H1 (cell line): ENCODE data around the gene TCF7L2. TPM values are rescaled to one million over a fixed set of nuclear protein-coding genes. Genes with fewer than 3 reads are reported as not detected.

ENCODE experiments used
- CTCF ChIA-PET: fragments of 300-600 bp; sonication (Branson Sonifier 250); formaldehyde crosslinking; loops from one replicate; lab custom pipeline; 2021; ENCODE audit not compliant: partially characterized antibody; lab: Charles Lee
- POLR2A ChIA-PET: fragments of 300-600 bp; sonication (Branson Sonifier 250); formaldehyde crosslinking; loops from one replicate; lab custom pipeline; 2021; ENCODE audit warnings: inconsistent platforms; ENCODE audit not compliant: partially characterized antibody; lab: Charles Lee
- DNase-seq, 2 experiments: peaks; one replicate each; pipeline versions ENCODE4 v3.0.0 to v3.0.0-alpha.2; 2010 to 2022; ENCODE audit warnings: low spot score in 2 of 2, low read depth in 1 of 2, mixed read lengths in 1 of 2
- FAIRE-seq: peaks from 2 replicates; lab custom pipeline; 2011; peaks lifted over from hg19 to GRCh38; lab: Jason Lieb, UNC
- H2AFZ ChIP-seq: 2 replicates; pipeline ENCODE4 v1.8.1; 2012; ENCODE audit warnings: low read length, inconsistent platforms
- H2AK5ac ChIP-seq: 2 replicates; pipeline ENCODE4 v1.6.1; 2013; ENCODE audit warnings: low read depth, low read length
- H2BK120ac ChIP-seq: replicated peaks from 2 replicates; pipeline ENCODE3; 2013; ENCODE audit warnings: low read depth, low read length, inconsistent platforms
- H2BK12ac ChIP-seq: 2 replicates; pipeline ENCODE4 v1.6.1; 2013; ENCODE audit warnings: low read depth, low read length
- H2BK15ac ChIP-seq: 2 replicates; pipeline ENCODE4 v1.6.1; 2013; ENCODE audit warnings: low read length
- H2BK20ac ChIP-seq: 2 replicates; pipeline ENCODE4 v1.6.1; 2013; ENCODE audit warnings: low read length
- H2BK5ac ChIP-seq: 2 replicates; pipeline ENCODE4 v1.6.1; 2013; ENCODE audit warnings: low read depth, low read length
- H3K14ac ChIP-seq: 2 replicates; pipeline ENCODE4 v1.6.1; 2013; ENCODE audit warnings: inconsistent platforms; ENCODE audit not compliant: insufficient read length
- H3K18ac ChIP-seq: 2 replicates; pipeline ENCODE4 v1.6.1; 2013; ENCODE audit warnings: low read length; ENCODE audit errors: extremely low read depth
- H3K23ac ChIP-seq: 2 replicates; pipeline ENCODE4 v1.6.1; 2013; ENCODE audit warnings: inconsistent platforms; ENCODE audit not compliant: insufficient read length
- H3K23me2 ChIP-seq: 2 replicates; pipeline ENCODE4 v1.6.1; 2013; ENCODE audit warnings: low read depth, low read length
- H3K27ac ChIP-seq: 2 replicates; pipeline ENCODE4 v1.6.1; 2011; ENCODE audit warnings: low read depth, low read length, inconsistent platforms
- H3K27me3 ChIP-seq, 4 experiments: replicated peaks in 1 of 4; 1 replicate in 1 of 4; 2 replicates in 3 of 4; pipeline versions ENCODE4 v1.6.1 to v1.8.1; 2011 to 2013; ENCODE audit warnings: low read length in 3 of 4, mild to moderate bottlenecking in 3 of 4, inconsistent platforms in 2 of 4, mixed read lengths in 2 of 4, moderate library complexity in 1 of 4; ENCODE audit not compliant: control insufficient read depth in 3 of 4, insufficient read depth in 3 of 4; ENCODE audit errors: extremely low read depth in 1 of 4
- H3K36me3 ChIP-seq, 4 experiments: 2 replicates each; pipeline versions ENCODE4 v1.6.1 to v1.8.1; 2011 to 2013; ENCODE audit warnings: mild to moderate bottlenecking in 4 of 4, low read length in 3 of 4, moderate library complexity in 2 of 4, control low read depth in 1 of 4, inconsistent platforms in 1 of 4; ENCODE audit not compliant: insufficient read depth in 4 of 4, control insufficient read depth in 2 of 4
- H3K4ac ChIP-seq: replicated peaks from 2 replicates; pipeline ENCODE3; 2013; ENCODE audit warnings: low read length, low read depth, mixed read lengths, inconsistent platforms; ENCODE audit not compliant: insufficient read length
- H3K4me1 ChIP-seq, 4 experiments: replicated peaks in 1 of 4; 1 replicate in 1 of 4; 2 replicates in 3 of 4; pipeline versions ENCODE4 v1.6.1 to v1.8.1; 2011 to 2013; ENCODE audit warnings: low read length in 3 of 4, inconsistent platforms in 2 of 4, mixed read lengths in 1 of 4; ENCODE audit not compliant: insufficient read depth in 4 of 4, control insufficient read depth in 3 of 4
- H3K4me2 ChIP-seq, 2 experiments: 2 replicates each; pipeline versions ENCODE4 v1.6.1 to v1.8.1; 2011 to 2013; ENCODE audit warnings: low read depth in 2 of 2, low read length in 2 of 2, control low read depth in 1 of 2, inconsistent platforms in 1 of 2, mild to moderate bottlenecking in 1 of 2; ENCODE audit not compliant: insufficient read depth in 1 of 2
- H3K4me3 ChIP-seq, 4 experiments: fragments of 200-600, 300-600 bp in 1 of 4; sonication (generic), shearing (Covaris generic), sonication (Bioruptor Twin) in 1 of 4; 2 replicates each; pipeline versions ENCODE4 v1.5.1 to v1.8.1; 2011 to 2016; ENCODE audit warnings: low read length in 4 of 4, low read depth in 3 of 4, control low read depth in 2 of 4, inconsistent platforms in 2 of 4, mild to moderate bottlenecking in 2 of 4, mixed read lengths in 1 of 4, moderate library complexity in 1 of 4; ENCODE audit not compliant: insufficient read depth in 2 of 4; ENCODE audit errors: extremely low read depth in 1 of 4
- H3K56ac ChIP-seq: replicated peaks from 2 replicates; pipeline ENCODE3; 2013; ENCODE audit warnings: low read depth, mild to moderate bottlenecking, mixed read lengths, low read length, inconsistent platforms; ENCODE audit not compliant: insufficient read length
- H3K79me1 ChIP-seq: 2 replicates; pipeline ENCODE4 v1.6.1; 2013; ENCODE audit warnings: low read depth, low read length, control low read depth
- H3K79me2 ChIP-seq, 2 experiments: 2 replicates each; pipeline versions ENCODE4 v1.6.1 to v1.8.1; 2012 to 2013; ENCODE audit warnings: low read length in 2 of 2, mild to moderate bottlenecking in 2 of 2, inconsistent platforms in 1 of 2; ENCODE audit not compliant: insufficient read depth in 2 of 2, control insufficient read depth in 1 of 2
- H3K9ac ChIP-seq, 4 experiments: replicated peaks in 1 of 4; 1 replicate in 1 of 4; 2 replicates in 3 of 4; pipeline versions ENCODE4 v1.6.1 to v1.8.1; 2011 to 2013; ENCODE audit warnings: low read depth in 3 of 4, low read length in 3 of 4, control low read depth in 2 of 4, mild to moderate bottlenecking in 2 of 4, moderate library complexity in 2 of 4, inconsistent platforms in 1 of 4; ENCODE audit errors: extremely low read depth in 1 of 4
- H3K9me3 ChIP-seq, 2 experiments: 2 replicates each; pipeline versions ENCODE4 v1.6.1 to v1.8.1; 2012 to 2013; ENCODE audit warnings: mild to moderate bottlenecking in 2 of 2, moderate library complexity in 2 of 2, control low read depth in 1 of 2, inconsistent platforms in 1 of 2, low read depth in 1 of 2, low read length in 1 of 2, mixed read lengths in 1 of 2; ENCODE audit not compliant: insufficient read depth in 2 of 2
- H4K20me1 ChIP-seq, 2 experiments: replicated peaks in 1 of 2; 2 replicates each; pipeline versions ENCODE3 to v1.8.1; 2011 to 2013; ENCODE audit warnings: inconsistent platforms in 2 of 2, low read length in 2 of 2, mild to moderate bottlenecking in 1 of 2; ENCODE audit not compliant: insufficient read depth in 2 of 2, control insufficient read depth in 1 of 2
- H4K5ac ChIP-seq: 2 replicates; pipeline ENCODE4 v1.6.1; 2013; ENCODE audit warnings: low read length, low read depth, mixed read lengths, inconsistent platforms; ENCODE audit not compliant: insufficient read length
- H4K8ac ChIP-seq: 2 replicates; pipeline ENCODE4 v1.8.0; 2013; ENCODE audit warnings: mild to moderate bottlenecking, moderate library complexity, low read length, inconsistent platforms; ENCODE audit not compliant: insufficient read depth; ENCODE audit errors: extremely low read depth
- H4K91ac ChIP-seq: replicated peaks from 2 replicates; pipeline ENCODE3; 2013; ENCODE audit warnings: low read length, mixed read lengths, inconsistent platforms; ENCODE audit not compliant: insufficient read length
- CTBP2 ChIP-seq: IDR thresholded peaks from 2 replicates; pipeline ENCODE4 v1.7.0; 2011; ENCODE audit warnings: borderline replicate concordance, mild to moderate bottlenecking, moderate library complexity, mixed read lengths, low read length; ENCODE audit not compliant: insufficient read depth, insufficient read length
- E2F6 ChIP-seq: IDR thresholded peaks from 2 replicates; pipeline ENCODE4 v1.6.1; 2012; ENCODE audit warnings: inconsistent platforms
- POLR2AphosphoS5 ChIP-seq: IDR thresholded peaks from 2 replicates; pipeline ENCODE4 v1.6.1; 2011; ENCODE audit warnings: low read depth, low read length
- SIN3A ChIP-seq, 2 experiments: IDR thresholded peaks in 1 of 2; conservative IDR thresholded peaks in 1 of 2; 2 replicates each; pipeline ENCODE4 v1.6.1; 2011 to 2012; ENCODE audit warnings: low read length in 2 of 2, improper control_type of control experiment in 1 of 2, low read depth in 1 of 2, mild to moderate bottlenecking in 1 of 2
- WGBS, 2 experiments: shearing (Covaris generic) in 1 of 2; methylation state at CpG; one replicate each; pipeline versions ENCODE4 v1.1.6 to v1.1.7; 2013 to 2015; ENCODE audit warnings: low lambda C conversion rate in 2 of 2, mixed read lengths in 2 of 2, inconsistent platforms in 1 of 2, low coverage in 1 of 2, missing lambda C conversion rate in 1 of 2; ENCODE audit not compliant: insufficient replicate concordance in 2 of 2, insufficient coverage in 1 of 2, insufficient read length in 1 of 2; ENCODE audit errors: extremely low coverage in 1 of 2, missing lambda C conversion rate in 1 of 2; 5-methylcytosine and 5-hydroxymethylcytosine counted together
- polyA plus RNA-seq, 7 experiments: library from polyadenylated mRNA; depleted of rRNA in 3 of 7; stranded (reverse) in 5 of 7; unstranded in 2 of 7; fragments of >200 nt in 5 of 7; fragments of 200-250 nt in 2 of 7; gene quantifications; 1 replicate in 5 of 7; 2 replicates in 1 of 7; 4 replicates in 1 of 7; pipeline versions ENCODE4 v1.2.1 to v1.2.3, GENCODE V29; 2011 to 2013; ENCODE audit warnings: missing spikeins in 2 of 7, mixed read lengths in 2 of 7
- total RNA-seq: library from RNA; stranded (reverse); fragmentation: NEBNext Ultra II Directional; extraction: Animal tissue kit (Norgen Biotek cat#: 25700); gene quantifications from 2 replicates; pipeline ENCODE4 v1.2.1, GENCODE V29; 2021

Gene TCF7L2
- total and polyA plus RNA-seq, 2 of the 8 experiments (the other 6 are each of a cell fraction or from before 2014, with no cell fraction given): 33.9 to 67.3 TPM

GRCh38 chr10:112988839-112989406 is 38.9 kb downstream of the TCF7L2 start:
- Histone ChIP-seq H2BK12ac (no peak overlapping the region), H2BK15ac (no peak overlapping the region), H3K23ac (no peak overlapping the region), H2AK5ac (no peak overlapping the region), H3K27ac (no peak overlapping the region), H3K27me3 (no peaks in the 10 kb centered on the region), H3K79me1 (peaks cover 21% of the 10 kb centered on the region), H3K9me3 (no peaks in the 10 kb centered on the region), H3K79me2 (peaks cover 18 to 98% of the 10 kb centered on the region in 2 experiments), H3K23me2 (no peaks in the 10 kb centered on the region)
- POLR2A ChIA-PET: interaction anchor here (0.7 to 6.2 kb wide), 3 partner anchors 9 to 78 kb away, joined by 3 to 38 read pairs (median 4); no protein-coding TSS in a partner anchor
- CTCF ChIA-PET: interaction anchor here (0.7 to 2.9 kb wide), 5 partner anchors 11 to 65 kb away, joined by 3 to 9 read pairs (median 3); no protein-coding TSS in a partner anchor
- TF ChIP-seq E2F6: peak; percentile 22; the same call in 1 of the 2 replicates
- 0 out of 4 replicates have a peak, but pooled peaks of 1 of the 2 experiments have one; percentile 25 for TF ChIP-seq SIN3A (conservative IDR thresholded peaks at IDR 0.05 in 1 of 2, IDR thresholded peaks at IDR 0.05 in 1 of 2; ENCODE audit: low read depth in 1 of 2, low read length in 2 of 2)
- no peak for TF ChIP-seq CTBP2
- TF ChIP-seq POLR2AphosphoS5: 0 out of 2 replicates have a peak, but pooled peaks have one; percentile 46
- TF ChIP-seq, all 59 proteins: peak for 3
- H4K20me1 ChIP-seq: peaks cover 21 to 38% of the 10 kb centered on the region in 2 experiments
- DNase-seq (no peak), FAIRE-seq (peak; percentile 19)
- H2BK5ac ChIP-seq: no peak overlapping the region
- H3K9ac ChIP-seq: no peak overlapping the region
- peaks cover 0 to 23% (median 0%) of the 10 kb centered on the region in 4 experiments; a peak in 2 of 8 replicates for H3K36me3 ChIP-seq
- H3K4me1 ChIP-seq: peaks cover 12 to 38% (median 32%) of the 10 kb centered on the region in 4 experiments; a peak in 6 of 7 replicates
- no peak overlapping the region for H2BK20ac ChIP-seq
- WGBS, 2 experiments: 35% methylated on average over 7 of the region's 7 CpGs; no CpG with 5 or more reads in 1 of the 2 experiments
- H2BK120ac ChIP-seq: no peak overlapping the region
- no peak overlapping the region for H3K4ac ChIP-seq
- no peak overlapping the region for H3K14ac ChIP-seq
- no peak overlapping the region for H4K8ac ChIP-seq
- no peak overlapping the region; the same call in 1 of the 2 replicates for H3K18ac ChIP-seq
- no peak overlapping the region for H2AFZ ChIP-seq
- H3K4me3 ChIP-seq: no peak overlapping the region
- H3K56ac ChIP-seq: no peak overlapping the region
- no peak overlapping the region for H4K5ac ChIP-seq
- H3K4me2 ChIP-seq: peak overlapping the region in 1 of 2 experiments; percentile 36; a peak in 2 of 4 replicates
- no peak overlapping the region for H4K91ac ChIP-seq
